Gastrocnemius medialis (tissue), 4 donors: ENCODE results near the gene PLGLB1. TPM values are rescaled to one million over a fixed set of nuclear protein-coding genes. Genes with fewer than 3 reads are reported as not detected.
"Not testable (repeated sequence)": the region's sequence is repeated elsewhere in the genome, so short reads cannot be mapped to it uniquely, and the experiment has no call there.

ENCODE experiments used
- ATAC-seq, 2 donors: fragments of 150-250 bp; one replicate each; pipeline ENCODE4 v1.9.1; 2016
- DNase-seq, 2 donors: peaks; one replicate each; pipeline ENCODE4 v3.0.0-alpha.2; 2019
- H3K27ac ChIP-seq, 4 donors: fragments of 200-600 bp; sonication (generic); 1 replicate in 1 of 4; 2 replicates in 3 of 4; pipeline ENCODE4 v1.5.1; 2016 to 2018; ENCODE audit warnings: mild to moderate bottlenecking in 2 of 4, moderate library complexity in 1 of 4
- H3K27me3 ChIP-seq, 3 donors: fragments of 200-600 bp; sonication (generic) in 2 of 3; 1 replicate in 1 of 3; 2 replicates in 2 of 3; pipeline versions ENCODE4 v1.5.1 to v1.6.0; 2016 to 2019; ENCODE audit warnings: mild to moderate bottlenecking in 1 of 3, moderate library complexity in 1 of 3
- H3K36me3 ChIP-seq, 2 donors: fragments of 200-600 bp; sonication (generic) in 1 of 2; one replicate each; pipeline ENCODE4 v1.5.1; 2017 to 2018
- H3K4me1 ChIP-seq, 2 donors: fragments of 200-600 bp; sonication (generic) in 1 of 2; one replicate each; pipeline ENCODE4 v1.5.1; 2016 to 2017; ENCODE audit warnings: mild to moderate bottlenecking in 2 of 2
- H3K4me3 ChIP-seq, 4 donors: fragments of 200-600 bp; sonication (generic) in 3 of 4; 1 replicate in 1 of 4; 2 replicates in 3 of 4; pipeline ENCODE4 v1.5.1; 2016 to 2019; ENCODE audit warnings: mild to moderate bottlenecking in 2 of 4
- H3K9me3 ChIP-seq, 3 donors: fragments of 200-600 bp; sonication (generic) in 2 of 3; 1 replicate in 1 of 3; 2 replicates in 2 of 3; pipeline ENCODE4 v1.5.1; 2016 to 2019
- in situ Hi-C, 4 donors: fragments of 200-750 bp; cut with MboI; loops; one replicate each; pipeline versions ENCODE4 v1.15.0 to v1.8.0; 2017; ENCODE audit warnings: low sequenced_read_pairs in 4 of 4
- intact Hi-C: fragments of 100-400 bp; cut with DNase I; formaldehyde crosslinking; loops from one replicate; pipeline ENCODE4 v1.15.1; 2023; ENCODE audit warnings: low total_unique reads
- total RNA-seq, 4 donors: library from RNA; depleted of rRNA; stranded (reverse); fragments of >200 nt; gene quantifications; one replicate each; pipeline versions ENCODE4 v1.1.0 to v1.2.3, GENCODE V29; 2016
- TF ChIP-seq, protein P1 (sequence below), 5 experiments: fragments of 450-650 bp in 3 of 5; fragments of 200-600 bp in 2 of 5; sonication (generic) in 2 of 5; IDR thresholded peaks in 4 of 5; conservative IDR thresholded peaks in 1 of 5; 1 replicate in 4 of 5; 2 replicates in 1 of 5; pipeline ENCODE4 v1.5.1; 2016 to 2019; ENCODE audit warnings: antibody characterized with exemption in 5 of 5, mild to moderate bottlenecking in 3 of 5, moderate library complexity in 3 of 5

Gene PLGLB1
- total RNA-seq, result 1 to 10 TPM in 1 of 4 donors, under 1 TPM in 1, not detected in 2; 0.75 to 4.3 TPM

- H3K4me3 ChIP-seq, DNase-seq, H3K4me1 ChIP-seq, H3K36me3 ChIP-seq, ATAC-seq, H3K27me3 ChIP-seq, H3K9me3 ChIP-seq, intact Hi-C loops, H3K27ac ChIP-seq, in situ Hi-C loops: not testable (repeated sequence)
Observed at GRCh38 chr2:87021744-87022143, at the start of gene PLGLB1. PLGLB1 (minus strand) TSS chr2:87021844; CDS start chr2:87021783, 61 bp downstream.

- H3K4me1 ChIP-seq, intact Hi-C loops, H3K4me3 ChIP-seq, H3K27me3 ChIP-seq, in situ Hi-C loops, H3K27ac ChIP-seq, H3K9me3 ChIP-seq, DNase-seq, H3K36me3 ChIP-seq, ATAC-seq: not testable (repeated sequence)
Observed at GRCh38 chr2:87064305-87064704, 42.7 kb upstream of the PLGLB1 start.

GRCh38 chr2:87063431-87063830 lies 41.8 kb upstream of the PLGLB1 start:
- intact Hi-C loops, H3K9me3 ChIP-seq, H3K4me3 ChIP-seq, DNase-seq, H3K36me3 ChIP-seq, H3K27ac ChIP-seq, H3K27me3 ChIP-seq, H3K4me1 ChIP-seq, in situ Hi-C loops: not testable (repeated sequence)
- peak in 1 of 2 donors; percentile 39 for ATAC-seq

GRCh38 chr2:87061519-87061918 lies 39.9 kb upstream of the PLGLB1 start:
- H3K4me3 ChIP-seq, in situ Hi-C loops, intact Hi-C loops, H3K4me1 ChIP-seq, DNase-seq, H3K9me3 ChIP-seq, H3K36me3 ChIP-seq, H3K27ac ChIP-seq, ATAC-seq, H3K27me3 ChIP-seq: not testable (repeated sequence)

DNA sequence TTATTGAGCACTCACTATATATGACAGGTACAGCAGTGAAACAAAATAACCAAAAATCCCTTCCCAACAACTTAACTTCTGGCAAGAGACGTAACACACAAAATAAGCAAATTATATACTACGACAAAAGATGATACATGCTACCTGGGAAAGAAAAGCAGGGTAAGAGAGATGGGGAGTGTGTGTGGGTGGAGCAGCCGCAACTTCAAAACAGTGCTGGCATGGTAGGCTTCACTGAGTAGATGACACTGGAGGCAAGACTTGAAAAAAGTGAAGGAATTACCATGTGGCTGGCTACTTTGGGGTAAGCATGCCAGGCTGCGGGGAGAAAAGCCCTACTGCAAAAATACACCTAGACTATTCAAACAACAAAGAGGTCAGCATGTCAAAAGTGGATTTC lies 36.0 kb upstream of the PLGLB1 start:
- H3K27me3 ChIP-seq, H3K27ac ChIP-seq, H3K36me3 ChIP-seq, intact Hi-C loops, H3K4me1 ChIP-seq, ATAC-seq, H3K4me3 ChIP-seq, H3K9me3 ChIP-seq, DNase-seq, in situ Hi-C loops: not testable (repeated sequence)

DNA sequence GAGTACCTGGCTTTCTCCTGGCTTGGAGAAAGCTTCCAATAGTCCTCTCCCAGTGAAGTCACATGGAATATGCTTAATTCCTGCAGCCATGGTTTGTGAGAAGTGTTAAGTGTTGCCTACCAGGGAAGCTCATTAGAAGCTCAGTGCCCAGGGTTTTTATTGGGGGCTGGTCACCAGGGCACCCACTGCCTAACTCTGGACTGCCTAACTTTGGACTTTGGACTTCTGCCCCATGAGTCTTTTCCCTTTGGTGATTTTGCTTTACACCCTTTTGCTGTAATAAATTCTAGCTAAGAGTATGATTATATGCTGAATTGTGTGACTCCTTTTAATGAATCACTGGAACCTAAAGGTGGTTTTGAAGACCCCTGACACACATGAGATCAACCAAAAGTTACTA lies 35.2 kb upstream of the PLGLB1 start:
- in situ Hi-C loops, H3K27ac ChIP-seq, H3K4me3 ChIP-seq, H3K9me3 ChIP-seq, H3K4me1 ChIP-seq, DNase-seq, H3K36me3 ChIP-seq, intact Hi-C loops, H3K27me3 ChIP-seq, ATAC-seq: not testable (repeated sequence)

DNA sequence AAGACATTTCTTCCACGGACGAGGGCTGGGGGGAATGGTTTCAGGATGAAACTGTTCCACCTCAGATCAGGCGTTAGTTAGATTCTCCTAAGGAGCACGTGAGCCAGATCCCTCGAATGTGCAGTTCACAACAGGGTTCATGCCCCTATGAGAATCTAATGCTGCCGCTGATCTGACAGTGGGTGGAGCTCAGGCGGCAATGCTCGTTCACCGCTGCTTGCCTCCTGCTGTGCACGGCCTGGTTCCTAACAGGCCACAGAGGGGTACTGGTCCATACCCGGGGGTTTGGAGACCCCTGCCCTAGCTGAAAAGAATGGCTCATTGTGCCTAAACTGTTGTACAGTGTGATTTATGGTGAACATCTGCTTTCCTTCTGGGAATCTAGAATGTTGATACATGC lies 34.8 kb upstream of the PLGLB1 start:
- H3K4me3 ChIP-seq, intact Hi-C loops, H3K4me1 ChIP-seq, H3K9me3 ChIP-seq, DNase-seq, in situ Hi-C loops, H3K36me3 ChIP-seq, H3K27ac ChIP-seq, H3K27me3 ChIP-seq: not testable (repeated sequence)
- ATAC-seq, result peak in 1 of 2 donors; percentile 21

- H3K9me3 ChIP-seq, H3K4me1 ChIP-seq, H3K4me3 ChIP-seq, H3K27ac ChIP-seq, intact Hi-C loops, H3K36me3 ChIP-seq, ATAC-seq, H3K27me3 ChIP-seq, DNase-seq, in situ Hi-C loops: not testable (repeated sequence)
Observed at GRCh38 chr2:87054375-87054774, 32.7 kb upstream of the PLGLB1 start.

DNA sequence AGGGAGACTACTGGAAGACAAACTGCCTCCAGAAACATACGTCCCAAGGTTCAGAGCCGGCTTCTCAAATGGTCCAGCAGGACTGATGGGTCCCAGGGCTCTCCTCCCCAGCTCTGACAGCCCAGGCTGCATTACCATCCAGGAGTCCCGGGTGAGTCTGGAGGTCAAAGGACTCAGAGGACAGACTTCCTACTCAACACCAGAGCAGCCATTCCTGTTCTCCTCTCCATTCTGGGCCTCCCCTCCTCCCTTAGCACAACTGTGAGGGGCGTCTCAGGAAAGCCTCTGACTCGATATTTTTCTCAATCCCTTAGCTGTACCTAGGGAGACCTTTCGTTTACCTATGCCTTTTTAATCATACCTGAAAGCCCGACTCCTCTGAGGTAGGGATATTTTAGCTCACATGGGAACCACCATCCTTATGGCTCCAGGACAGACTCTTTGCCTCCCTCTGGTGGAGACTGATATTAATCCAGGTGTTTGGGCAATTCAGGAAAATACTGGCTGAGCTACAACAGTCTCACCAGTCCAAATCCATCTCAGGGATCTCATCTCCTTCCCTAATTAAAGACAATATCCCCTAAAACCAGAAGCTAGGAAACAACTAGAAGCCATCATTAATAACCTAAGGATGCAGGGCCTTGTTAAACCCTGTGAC lies 19.8 kb upstream of the PLGLB1 start:
- H3K9me3 ChIP-seq, H3K27ac ChIP-seq, intact Hi-C loops, H3K36me3 ChIP-seq, H3K4me3 ChIP-seq, H3K4me1 ChIP-seq, H3K27me3 ChIP-seq, in situ Hi-C loops: not testable (repeated sequence)
- DNase-seq (peak in 1 of 2 donors; percentile 12), ATAC-seq (peak; percentile 73 to 91)
- TF ChIP-seq, protein P1, sequence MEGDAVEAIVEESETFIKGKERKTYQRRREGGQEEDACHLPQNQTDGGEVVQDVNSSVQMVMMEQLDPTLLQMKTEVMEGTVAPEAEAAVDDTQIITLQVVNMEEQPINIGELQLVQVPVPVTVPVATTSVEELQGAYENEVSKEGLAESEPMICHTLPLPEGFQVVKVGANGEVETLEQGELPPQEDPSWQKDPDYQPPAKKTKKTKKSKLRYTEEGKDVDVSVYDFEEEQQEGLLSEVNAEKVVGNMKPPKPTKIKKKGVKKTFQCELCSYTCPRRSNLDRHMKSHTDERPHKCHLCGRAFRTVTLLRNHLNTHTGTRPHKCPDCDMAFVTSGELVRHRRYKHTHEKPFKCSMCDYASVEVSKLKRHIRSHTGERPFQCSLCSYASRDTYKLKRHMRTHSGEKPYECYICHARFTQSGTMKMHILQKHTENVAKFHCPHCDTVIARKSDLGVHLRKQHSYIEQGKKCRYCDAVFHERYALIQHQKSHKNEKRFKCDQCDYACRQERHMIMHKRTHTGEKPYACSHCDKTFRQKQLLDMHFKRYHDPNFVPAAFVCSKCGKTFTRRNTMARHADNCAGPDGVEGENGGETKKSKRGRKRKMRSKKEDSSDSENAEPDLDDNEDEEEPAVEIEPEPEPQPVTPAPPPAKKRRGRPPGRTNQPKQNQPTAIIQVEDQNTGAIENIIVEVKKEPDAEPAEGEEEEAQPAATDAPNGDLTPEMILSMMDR (IDR thresholded peaks at IDR 0.05 in 4 of 5, conservative IDR thresholded peaks at IDR 0.05 in 1 of 5), result peak in 1 of 5 experiments; percentile 38

DNA sequence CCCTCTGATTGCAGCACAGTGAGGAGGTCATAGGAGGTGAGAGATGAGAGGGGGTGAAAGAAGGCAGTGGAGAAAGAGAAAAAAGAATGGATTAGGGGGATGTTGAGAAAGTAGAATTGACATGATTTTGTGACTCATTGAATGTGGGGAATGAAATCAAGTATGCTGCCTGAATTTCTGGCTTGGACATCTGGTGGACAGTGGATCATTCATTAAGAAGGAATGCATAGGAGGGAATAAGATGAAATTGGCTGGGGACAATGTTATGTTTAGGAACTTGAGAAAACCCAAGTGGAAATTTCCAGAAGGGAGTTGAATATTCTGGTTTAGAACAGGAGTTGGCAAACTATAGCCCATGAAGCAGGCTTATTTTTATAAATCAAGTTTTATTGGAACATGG lies 7.0 kb upstream of the PLGLB1 start:
- H3K9me3 ChIP-seq, H3K36me3 ChIP-seq, H3K4me1 ChIP-seq, intact Hi-C loops, H3K4me3 ChIP-seq, H3K27ac ChIP-seq, in situ Hi-C loops, H3K27me3 ChIP-seq, ATAC-seq, DNase-seq: not testable (repeated sequence)

DNA sequence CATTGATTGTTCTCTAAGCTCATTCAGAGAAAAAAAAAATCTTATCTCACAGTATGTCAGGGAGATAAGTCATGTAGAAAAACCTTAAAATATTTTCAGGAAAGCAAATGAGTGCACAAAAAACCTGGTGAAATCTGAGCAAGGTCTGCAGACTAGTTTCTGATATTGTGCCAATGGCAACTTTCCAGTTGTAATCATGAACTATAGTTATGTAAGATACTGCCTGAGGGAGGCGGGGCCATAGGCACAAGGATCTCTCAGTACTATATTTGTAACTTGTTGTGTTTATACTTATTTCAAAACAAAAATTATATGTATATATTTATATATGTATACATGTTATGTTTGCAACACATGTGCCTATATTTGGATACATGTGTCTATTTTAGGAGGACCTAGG lies 5.2 kb upstream of the PLGLB1 start:
- in situ Hi-C loops, H3K9me3 ChIP-seq, intact Hi-C loops, H3K27ac ChIP-seq, DNase-seq, H3K27me3 ChIP-seq, H3K4me1 ChIP-seq, H3K36me3 ChIP-seq, H3K4me3 ChIP-seq: not testable (repeated sequence)
- peak in 1 of 2 donors; percentile 58 for ATAC-seq
